Urinary bladder (tissue), 4 donors: ENCODE measurements around the gene FAM3B. TPM values are rescaled to one million over a fixed set of nuclear protein-coding genes. Genes with fewer than 3 reads are reported as not detected.

Experiments
- DNase-seq: peaks from one replicate; pipeline ENCODE4 v3.0.0-alpha.2; 2015; ENCODE audit errors: extremely low spot score
- H3K27ac ChIP-seq: one replicate; pipeline ENCODE4 v1.5.1; 2013; ENCODE audit warnings: low read depth, mild to moderate bottlenecking, moderate library complexity
- H3K36me3 ChIP-seq: one replicate; pipeline ENCODE4 v1.6.1; 2013; ENCODE audit warnings: mild to moderate bottlenecking, moderate library complexity; ENCODE audit not compliant: insufficient read depth
- H3K4me1 ChIP-seq: one replicate; pipeline ENCODE4 v1.6.1; 2013; ENCODE audit warnings: mild to moderate bottlenecking, moderate library complexity; ENCODE audit not compliant: insufficient read depth
- H3K4me3 ChIP-seq: one replicate; pipeline ENCODE4 v1.5.1; 2013; ENCODE audit warnings: low read depth, low read length
- WGBS: extraction: QIAGEN DNeasy Blood & Tissue Kit; methylation state at CpG from one replicate; pipeline ENCODE4 v1.1.7; 2013; 5-methylcytosine and 5-hydroxymethylcytosine counted together
- polyA plus RNA-seq: library from polyadenylated mRNA; stranded (reverse); fragments of 200-250 nt; gene quantifications from one replicate; pipeline ENCODE4 v1.2.3, GENCODE V29; 2013
- total RNA-seq: library from RNA; depleted of rRNA; stranded (reverse); fragments of >200 nt; gene quantifications from one replicate; pipeline ENCODE4 v1.2.3, GENCODE V29; 2014
- donor health status: healthy with polysubstance abuse.
- donor health status: healthy.

The FAM3B gene
- total and polyA plus RNA-seq, 2 donors = 17.6 to 22.2 TPM

DNA sequence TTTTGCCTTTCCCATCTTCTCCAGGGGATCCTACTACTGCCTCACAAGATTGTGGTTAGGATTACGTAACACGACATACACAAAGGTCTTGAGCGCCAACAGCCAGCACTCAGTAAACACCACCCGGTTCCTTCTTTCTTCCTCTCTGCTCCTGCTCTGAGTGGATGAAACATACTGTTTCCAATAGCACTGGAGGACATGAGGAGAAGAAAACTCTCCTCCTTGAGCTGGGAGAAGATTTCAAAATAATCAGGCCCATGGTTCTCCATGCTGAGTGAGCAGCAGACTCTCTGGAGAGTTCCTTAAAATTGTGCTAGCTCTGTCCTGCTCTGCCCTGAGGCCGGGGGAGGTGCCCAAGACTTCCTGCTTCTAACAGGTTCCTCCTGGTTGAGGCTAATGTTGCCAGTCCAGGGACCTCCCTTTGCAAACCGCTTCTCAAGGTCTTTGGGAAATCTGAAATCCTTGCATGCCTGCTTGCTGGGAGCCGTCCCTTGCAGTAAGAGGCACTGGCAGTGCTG is 80.0 kb downstream of the FAM3B start:
- Histone ChIP-seq H3K36me3 (no peaks in the 10 kb centered on the region), H3K27ac (no peak overlapping the region), H3K4me3 (no peak overlapping the region), H3K4me1 (no peaks in the 10 kb centered on the region)
- WGBS = 57% methylated on average over 7 of the region's 7 CpGs
- no peak for DNase-seq

DNA sequence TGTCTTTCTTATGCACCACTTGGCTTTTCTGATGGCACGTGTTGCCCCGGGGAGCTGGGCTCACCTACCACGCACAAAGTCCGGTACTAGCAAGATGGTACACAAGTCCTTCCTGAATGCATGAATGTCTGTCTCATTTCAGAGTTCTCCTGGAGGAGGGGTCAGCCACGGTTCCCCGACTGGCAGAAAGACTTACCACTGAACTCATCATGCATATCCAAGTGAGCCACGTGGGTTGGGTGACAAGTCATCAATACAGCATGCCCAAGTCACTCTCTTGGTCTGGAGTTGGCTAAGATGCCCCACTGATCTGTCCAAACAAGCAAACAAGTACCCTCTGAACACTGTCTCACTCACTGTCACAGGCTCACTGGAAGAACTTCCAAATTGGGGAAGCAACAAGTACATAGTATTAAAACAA is 80.9 kb downstream of the FAM3B start:
- DNase-seq = no peak
- H3K4me1 ChIP-seq = no peaks in the 10 kb centered on the region
- H3K27ac ChIP-seq = no peak overlapping the region
- no peak overlapping the region for H3K4me3 ChIP-seq
- WGBS = 91% methylated on average over 7 of the region's 7 CpGs
- no peaks in the 10 kb centered on the region for H3K36me3 ChIP-seq

DNA sequence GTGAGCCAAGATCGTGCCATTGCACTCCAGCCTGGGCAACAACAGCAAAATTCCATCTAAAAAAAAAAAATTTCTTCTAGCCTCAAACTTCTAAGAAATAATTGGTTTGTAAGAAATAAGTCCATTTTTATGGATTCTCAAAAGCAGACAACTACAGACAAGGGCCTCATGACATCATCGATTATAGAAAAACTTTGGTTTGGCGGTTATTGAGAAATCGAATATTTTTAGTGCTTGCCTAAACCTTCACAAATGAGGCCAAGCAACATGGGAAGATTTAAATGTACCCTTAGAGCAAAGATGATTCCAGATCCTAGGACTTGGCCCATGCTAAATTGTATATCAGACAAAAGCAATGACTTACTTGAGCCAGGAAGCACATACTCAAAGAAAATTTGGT is 81.7 kb downstream of the FAM3B start:
- no peak overlapping the region for H3K27ac ChIP-seq
- 91% methylated on average over 4 of the region's 4 CpGs for WGBS
- H3K4me3 ChIP-seq = no peak overlapping the region
- no peak for DNase-seq
- no peaks in the 10 kb centered on the region for H3K36me3 ChIP-seq
- no peaks in the 10 kb centered on the region for H3K4me1 ChIP-seq

DNA sequence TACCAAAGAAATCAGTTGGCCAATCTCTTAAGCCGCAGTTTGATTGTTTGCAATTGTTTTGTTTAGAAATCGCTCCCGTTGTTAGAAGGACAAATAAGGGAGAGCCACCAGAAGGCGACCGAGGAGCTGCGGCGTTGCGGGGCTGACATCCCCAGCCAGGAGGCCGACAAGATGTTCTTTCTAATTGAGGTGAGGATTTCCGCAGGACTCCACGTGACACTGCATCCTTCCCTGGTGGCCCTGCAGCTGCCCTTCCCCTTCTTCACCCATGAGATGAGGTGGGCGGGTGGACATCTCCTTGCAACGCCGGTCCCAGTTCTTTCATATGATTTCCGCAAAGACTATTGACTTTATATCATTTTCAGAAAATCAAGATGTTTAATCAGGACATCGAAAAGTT is 82.2 kb downstream of the FAM3B start:
- H3K4me1 ChIP-seq = no peaks in the 10 kb centered on the region
- H3K4me3 ChIP-seq = no peak overlapping the region
- WGBS = 94% methylated on average over 16 of the region's 16 CpGs
- no peak overlapping the region for H3K27ac ChIP-seq
- DNase-seq = no peak
- H3K36me3 ChIP-seq = no peaks in the 10 kb centered on the region

- no peaks in the 10 kb centered on the region for H3K4me1 ChIP-seq
- DNase-seq = no peak
- H3K36me3 ChIP-seq = no peaks in the 10 kb centered on the region
- H3K4me3 ChIP-seq = no peak overlapping the region
- WGBS = 93% methylated on average over 7 of the region's 7 CpGs
- H3K27ac ChIP-seq = no peak overlapping the region
These were observed 82.7 kb downstream of the FAM3B start for GRCh38 chr21:41399246-41399800.

DNA sequence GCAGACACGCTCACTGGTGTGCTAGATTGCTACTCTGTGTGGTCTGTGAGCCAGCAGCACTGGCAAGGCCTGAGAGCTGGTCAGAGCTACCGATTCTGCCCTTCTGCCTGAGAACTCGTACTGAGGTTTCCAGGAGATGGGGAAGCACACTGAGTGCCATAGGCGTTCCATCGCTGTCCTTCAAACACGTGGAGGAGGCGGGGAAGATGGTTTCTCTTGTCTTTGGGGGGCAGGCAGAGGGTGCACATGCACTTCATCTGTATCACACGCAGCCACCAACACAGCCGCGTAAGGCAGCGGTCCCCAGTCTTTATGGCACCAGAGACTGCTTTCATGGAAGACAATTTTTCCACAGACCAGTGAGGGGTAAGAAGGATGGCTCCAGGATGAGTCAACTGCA is 85.6 kb downstream of the FAM3B start:
- WGBS = 88% methylated on average over 11 of the region's 11 CpGs
- H3K4me1 ChIP-seq = no peaks in the 10 kb centered on the region
- no peaks in the 10 kb centered on the region for H3K36me3 ChIP-seq
- no peak overlapping the region for H3K4me3 ChIP-seq
- no peak for DNase-seq
- H3K27ac ChIP-seq = no peak overlapping the region

DNA sequence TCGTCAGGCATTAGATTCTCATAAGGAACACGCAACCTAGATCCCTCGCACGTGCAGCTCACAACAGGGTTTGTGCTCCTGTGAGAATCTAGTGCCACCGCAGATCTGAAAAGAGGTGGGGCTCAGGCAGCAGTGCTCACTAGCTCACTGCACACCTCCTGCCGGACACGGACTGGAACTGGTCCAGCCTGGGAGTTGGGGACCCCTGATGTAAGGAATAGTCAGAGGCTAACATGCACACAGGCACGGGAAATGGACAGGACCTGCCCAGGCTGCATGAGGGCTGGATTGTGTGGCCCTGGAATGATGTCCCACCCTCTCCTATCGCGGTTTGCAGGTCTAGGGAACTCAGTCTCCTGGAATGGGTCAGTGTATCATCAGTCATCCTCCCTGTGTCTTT is 86.2 kb downstream of the FAM3B start:
- WGBS = 90% methylated on average over 10 of the region's 10 CpGs
- Histone ChIP-seq H3K27ac (no peak overlapping the region), H3K36me3 (no peaks in the 10 kb centered on the region), H3K4me3 (no peak overlapping the region), H3K4me1 (no peaks in the 10 kb centered on the region)
- DNase-seq = no peak

- WGBS = 90% methylated on average over 9 of the region's 9 CpGs
- Histone ChIP-seq H3K36me3 (no peaks in the 10 kb centered on the region), H3K27ac (no peak overlapping the region), H3K4me3 (no peak overlapping the region), H3K4me1 (no peaks in the 10 kb centered on the region)
- no peak for DNase-seq
These were observed 86.7 kb downstream of the FAM3B start for GRCh38 chr21:41403331-41403730.

DNA sequence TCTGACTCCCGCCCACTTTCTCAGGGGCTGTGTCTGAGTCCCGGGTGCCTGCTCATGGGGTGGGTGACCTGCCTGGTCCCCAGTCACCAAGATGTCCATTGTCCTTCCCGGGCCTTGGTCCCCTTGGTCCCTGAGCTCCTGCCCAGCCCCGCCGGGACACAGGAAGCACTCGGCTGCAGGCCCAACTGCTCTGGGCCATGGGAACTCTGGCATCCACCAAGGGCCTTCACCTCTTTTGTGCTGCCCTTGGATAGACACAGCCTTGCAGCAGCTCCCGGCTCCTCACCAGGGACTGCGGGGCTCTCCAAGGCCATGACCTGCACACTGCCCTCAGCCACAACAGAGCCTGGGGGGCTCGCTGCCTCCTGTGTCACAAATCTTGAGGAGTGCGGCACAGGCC is 87.4 kb downstream of the FAM3B start:
- Histone ChIP-seq H3K27ac (no peak overlapping the region), H3K4me3 (no peak overlapping the region), H3K4me1 (no peaks in the 10 kb centered on the region), H3K36me3 (no peaks in the 10 kb centered on the region)
- no peak for DNase-seq
- WGBS = 94% methylated on average over 10 of the region's 10 CpGs

DNA sequence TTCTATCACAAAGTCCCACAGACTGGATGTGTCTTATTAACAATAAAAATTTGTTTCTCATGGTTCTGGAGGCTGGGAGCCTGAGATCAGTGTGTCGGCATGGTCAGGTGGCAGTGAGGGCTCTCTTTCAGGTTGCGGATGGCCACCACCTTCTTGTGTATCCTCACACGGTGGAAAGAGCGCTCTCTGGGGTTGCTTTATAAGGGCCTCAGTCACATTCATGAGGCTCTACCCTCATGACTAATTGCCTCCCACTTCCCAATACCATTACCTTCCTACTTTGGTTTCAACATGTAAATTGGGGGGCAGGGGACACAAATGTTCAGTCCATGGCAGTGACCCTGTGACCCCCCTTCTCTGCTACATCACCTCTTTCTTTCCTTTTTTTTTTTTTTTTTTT is 88.7 kb downstream of the FAM3B start:
- WGBS = 94% methylated on average over 4 of the region's 4 CpGs
- no peaks in the 10 kb centered on the region for H3K4me1 ChIP-seq
- H3K4me3 ChIP-seq = no peak overlapping the region
- H3K27ac ChIP-seq = no peak overlapping the region
- no peak for DNase-seq
- H3K36me3 ChIP-seq = no peaks in the 10 kb centered on the region

- Histone ChIP-seq H3K27ac (no peak overlapping the region), H3K4me3 (no peak overlapping the region), H3K36me3 (no peaks in the 10 kb centered on the region), H3K4me1 (no peaks in the 10 kb centered on the region)
- DNase-seq = no peak
- WGBS = 87% methylated on average over 6 of the region's 6 CpGs
These were observed 89.7 kb downstream of the FAM3B start for GRCh38 chr21:41406340-41406739.

Other genes starting within 250 kb of the FAM3B start
- 81.5 TPM for gene BACE2, start 148.6 kb upstream of the FAM3B start, total RNA-seq
- 51.1 TPM for gene BACE2, start 148.6 kb upstream of the FAM3B start, polyA plus RNA-seq
- 10.3 TPM for gene MX2, start 45.2 kb downstream of the FAM3B start, total RNA-seq
- gene MX2, start 45.2 kb downstream of the FAM3B start, polyA plus RNA-seq = 8.2 TPM
- gene MX1, start 109.4 kb downstream of the FAM3B start, total RNA-seq = 51.2 TPM
- gene MX1, start 109.4 kb downstream of the FAM3B start, polyA plus RNA-seq = 20.4 TPM
- gene TMPRSS2, start 191.4 kb downstream of the FAM3B start, total RNA-seq = 27.1 TPM
- gene TMPRSS2, start 191.4 kb downstream of the FAM3B start, polyA plus RNA-seq = 5.1 TPM